Stimulated activated CD4-positive, alpha-beta T cell treated with anti-CD3 and anti-CD28 coated beads, Interleukin-2, amount 100 ng/mL, for 48 hours (primary cell): ENCODE results near the gene SEPTIN3.

ENCODE experiments used
- DNase-seq, 2 donors: peaks; one replicate each; pipeline ENCODE4 v3.0.0-alpha.2; 2020

Gene SEPTIN3

GRCh38 chr22:41976961-41977566 lies 7.8 kb downstream of the SEPTIN3 start:
- DNase-seq = no peak

GRCh38 chr22:41978732-41979131 lies 9.5 kb downstream of the SEPTIN3 start:
- no peak for DNase-seq

- no peak for DNase-seq
Observed at GRCh38 chr22:41979423-41980250, 10.4 kb downstream of the SEPTIN3 start.

GRCh38 chr22:41982865-41983264 lies 13.6 kb downstream of the SEPTIN3 start:
- DNase-seq = no peak

- no peak for DNase-seq
Observed at GRCh38 chr22:41983513-41984405, 14.5 kb downstream of the SEPTIN3 start.

GRCh38 chr22:41987276-41987675 lies 18.0 kb downstream of the SEPTIN3 start:
- DNase-seq = no peak

- DNase-seq = no peak
Observed at GRCh38 chr22:41989246-41989645, 20.0 kb downstream of the SEPTIN3 start.

GRCh38 chr22:41991111-41991510 lies 21.9 kb downstream of the SEPTIN3 start:
- no peak for DNase-seq

- no peak for DNase-seq
Observed at GRCh38 chr22:41992496-41992895, 23.3 kb downstream of the SEPTIN3 start.

GRCh38 chr22:41995211-41995610 lies 26.0 kb downstream of the SEPTIN3 start:
- DNase-seq = no peak

GRCh38 chr22:41996826-41997225 lies 27.6 kb downstream of the SEPTIN3 start:
- DNase-seq = no peak

GRCh38 chr22:41998361-41999261 lies 29.4 kb downstream of the SEPTIN3 start, which contains the start of gene WBP2NL:
Gene WBP2NL (plus strand): TSS chr22:41998788. CDS start chr22:41998819, 31 bp downstream.
- DNase-seq = peak; percentile 75 to 83

GRCh38 chr22:42000466-42000865 lies 31.2 kb downstream of the SEPTIN3 start:
- no peak for DNase-seq

GRCh38 chr22:42001121-42001520 lies 31.9 kb downstream of the SEPTIN3 start:
- no peak for DNase-seq

GRCh38 chr22:42001706-42002105 lies 32.5 kb downstream of the SEPTIN3 start:
- DNase-seq = no peak

GRCh38 chr22:42007922-42008321 lies 38.7 kb downstream of the SEPTIN3 start:
- no peak for DNase-seq

GRCh38 chr22:42010778-42011177 lies 41.5 kb downstream of the SEPTIN3 start:
- no peak for DNase-seq

- DNase-seq = no peak
Observed at GRCh38 chr22:42013385-42013784, 44.1 kb downstream of the SEPTIN3 start.

GRCh38 chr22:42016111-42016510 lies 46.9 kb downstream of the SEPTIN3 start:
- no peak for DNase-seq

- no peak for DNase-seq
Observed at GRCh38 chr22:42018224-42018623, 49.0 kb downstream of the SEPTIN3 start.
